HCT116 (cell line): Measurements from ENCODE around the gene GPR83.

ENCODE experiments used
- ATF3 ChIP-seq: IDR thresholded peaks from 2 replicates; pipeline ENCODE4 v1.6.1; 2012
- CTCF ChIP-seq, 3 experiments: fragments of 200-600 bp in 1 of 3; sonication (generic) in 1 of 3; IDR thresholded peaks in 2 of 3; conservative IDR thresholded peaks in 1 of 3; 2 replicates each; pipeline ENCODE4 v1.5.1; 2012 to 2017; ENCODE audit warnings: low read depth in 2 of 3, low read length in 2 of 3, antibody characterized with exemption in 1 of 3, borderline replicate concordance in 1 of 3, control low read depth in 1 of 3, mild to moderate bottlenecking in 1 of 3, mixed read lengths in 1 of 3, mixed run types in 1 of 3, moderate library complexity in 1 of 3; ENCODE audit not compliant: insufficient read depth in 1 of 3
- EGR1 ChIP-seq: IDR thresholded peaks from 2 replicates; pipeline ENCODE4 v1.6.1; 2012; ENCODE audit warnings: low read depth
- POLR2AphosphoS5 ChIP-seq: IDR thresholded peaks from 2 replicates; pipeline ENCODE4 v1.6.1; 2011; ENCODE audit warnings: mild to moderate bottlenecking, low read depth, low read length, moderate library complexity
- REST ChIP-seq: IDR thresholded peaks from 2 replicates; pipeline ENCODE4 v1.6.1; 2012; ENCODE audit warnings: low read depth
- ZNF274 ChIP-seq: fragments of 200-500 bp; sonication (Bioruptor generic); IDR thresholded peaks from 2 replicates; pipeline ENCODE4 v1.6.1; 2014; ENCODE audit warnings: mild to moderate bottlenecking, low read depth, low read length, inconsistent platforms
- TF ChIP-seq, protein P1 (sequence below): IDR thresholded peaks from 2 replicates; pipeline ENCODE4 v1.6.1; 2012

DNA sequence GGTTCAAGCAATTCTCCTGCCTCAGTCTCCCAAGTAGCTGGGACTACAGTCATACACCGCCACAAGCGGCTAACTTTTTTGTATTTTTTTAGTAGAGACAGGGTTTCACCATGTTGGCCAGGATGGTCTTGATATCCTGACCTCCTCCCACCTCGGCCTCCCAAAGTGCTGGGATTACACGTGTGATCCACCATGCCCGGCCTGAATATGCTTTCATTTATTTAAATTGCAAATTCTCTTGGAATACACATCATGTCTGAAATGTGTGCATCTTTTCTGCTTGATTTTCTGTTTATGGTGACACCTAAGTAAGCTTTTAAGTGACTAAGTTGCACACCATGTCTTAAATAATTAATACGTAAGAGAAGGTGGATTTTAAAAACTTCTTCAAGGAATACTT is 65.2 kb downstream of the GPR83 start:
- TF ChIP-seq ATF3 (no peak), POLR2AphosphoS5 (no peak), CTCF (IDR thresholded peaks at IDR 0.05 in 2 of 3, conservative IDR thresholded peaks at IDR 0.05 in 1 of 3; ENCODE audit: borderline replicate concordance in 1 of 3, insufficient read depth in 1 of 3, low read depth in 2 of 3, low read length in 2 of 3) (no peak), REST (no peak), EGR1 (no peak), ZNF274 (no peak)
- TF ChIP-seq, protein P1, sequence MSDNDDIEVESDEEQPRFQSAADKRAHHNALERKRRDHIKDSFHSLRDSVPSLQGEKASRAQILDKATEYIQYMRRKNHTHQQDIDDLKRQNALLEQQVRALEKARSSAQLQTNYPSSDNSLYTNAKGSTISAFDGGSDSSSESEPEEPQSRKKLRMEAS: no peak
